ENCODE data around the gene ARAP2.

Gene ARAP2

DNA sequence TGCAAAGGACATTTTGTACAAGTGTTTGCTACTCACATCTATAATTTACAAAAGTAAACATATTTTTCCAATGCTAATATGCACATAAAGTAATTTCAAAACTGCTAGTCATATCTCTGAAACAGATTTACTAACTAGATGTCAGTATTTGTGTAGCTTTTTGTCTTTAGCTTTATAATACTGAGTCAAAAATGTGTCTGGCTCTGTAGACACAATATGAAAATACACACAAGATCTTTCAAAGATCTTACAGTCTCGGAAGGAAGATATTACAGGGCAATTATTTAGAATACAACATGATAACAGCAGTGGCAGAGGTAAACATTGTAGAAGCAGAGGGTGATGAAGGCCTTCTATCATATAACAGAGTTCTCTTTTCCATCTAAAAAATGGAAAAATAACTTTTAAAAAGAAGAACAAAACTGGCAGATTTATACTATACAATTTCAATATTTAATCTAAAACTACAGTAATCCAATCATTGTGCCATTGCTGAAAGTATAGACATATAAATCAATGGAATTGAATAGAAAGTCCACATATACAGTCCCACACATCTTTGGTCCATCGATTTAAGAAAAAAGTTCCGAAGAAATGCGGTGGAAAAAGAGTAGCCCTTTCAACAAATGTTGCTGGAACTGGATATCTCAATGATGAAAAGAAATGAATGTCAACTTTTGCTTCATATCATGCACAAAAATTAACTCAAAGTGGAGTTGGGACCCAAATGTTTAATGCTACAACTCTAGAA is 29.4 kb downstream of the ARAP2 start:
- Histone ChIP-seq H3K4me3 (ENCODE audit: insufficient read depth, low read length, poor library complexity, severe bottlenecking) (no peak overlapping the region), H2AFZ (ENCODE audit: low read depth, low read length, severe bottlenecking) (no peak overlapping the region), H3K9me3 (ENCODE audit: insufficient read depth, low read length) (no peaks in the 10 kb centered on the region), H3K9me2 (replicated peaks; ENCODE audit: insufficient read depth, low read length) (no peaks in the 10 kb centered on the region), H3F3A (ENCODE audit: insufficient read depth) (no peaks in the 10 kb centered on the region), H3K4me2 (ENCODE audit: low read depth, low read length, poor library complexity, severe bottlenecking) (no peak overlapping the region), H3K36me3 (ENCODE audit: low read length) (no peaks in the 10 kb centered on the region), H4K20me1 (ENCODE audit: low read depth, low read length) (no peaks in the 10 kb centered on the region), H3K27me3 (ENCODE audit: low read length) (no peaks in the 10 kb centered on the region), H3K9ac (ENCODE audit: low read length) (no peak overlapping the region), H3K79me2 (ENCODE audit: insufficient read depth, low read length) (no peaks in the 10 kb centered on the region), H3K27ac (ENCODE audit: low read depth, low read length) (no peak overlapping the region)
- TF ChIP-seq CTCF (IDR thresholded peaks at IDR 0.05; ENCODE audit: insufficient read depth, low read length, poor library complexity, severe bottlenecking): no peak
- TF ChIP-seq EZH2phosphoT487 (conservative IDR thresholded peaks at IDR 0.05; ENCODE audit: low read length): no peak

GRCh38 chr4:36213977-36214376 is 30.3 kb downstream of the ARAP2 start:
- no peak overlapping the region for H3K4me3 ChIP-seq (ENCODE audit: insufficient read depth, low read length, poor library complexity, severe bottlenecking)
- no peak for TF ChIP-seq CTCF (IDR thresholded peaks at IDR 0.05; ENCODE audit: insufficient read depth, low read length, poor library complexity, severe bottlenecking)
- no peak for TF ChIP-seq EZH2phosphoT487 (conservative IDR thresholded peaks at IDR 0.05; ENCODE audit: low read length)
- no peak overlapping the region for H3K4me2 ChIP-seq (ENCODE audit: low read depth, low read length, poor library complexity, severe bottlenecking)
- H3F3A ChIP-seq (ENCODE audit: insufficient read depth): no peaks in the 10 kb centered on the region
- no peaks in the 10 kb centered on the region for H3K9me3 ChIP-seq (ENCODE audit: insufficient read depth, low read length)
- H3K36me3 ChIP-seq (ENCODE audit: low read length): no peaks in the 10 kb centered on the region
- no peaks in the 10 kb centered on the region for H4K20me1 ChIP-seq (ENCODE audit: low read depth, low read length)
- H3K9me2 ChIP-seq (replicated peaks; ENCODE audit: insufficient read depth, low read length): no peaks in the 10 kb centered on the region
- H3K9ac ChIP-seq (ENCODE audit: low read length): no peak overlapping the region
- H2AFZ ChIP-seq (ENCODE audit: low read depth, low read length, severe bottlenecking): no peak overlapping the region
- H3K27ac ChIP-seq (ENCODE audit: low read depth, low read length): no peak overlapping the region
- no peaks in the 10 kb centered on the region for H3K79me2 ChIP-seq (ENCODE audit: insufficient read depth, low read length)
- H3K27me3 ChIP-seq (ENCODE audit: low read length): no peaks in the 10 kb centered on the region

GRCh38 chr4:36211084-36211483 is 33.2 kb downstream of the ARAP2 start:
- Histone ChIP-seq H3K79me2 (ENCODE audit: insufficient read depth, low read length) (no peaks in the 10 kb centered on the region), H3K4me3 (ENCODE audit: insufficient read depth, low read length, poor library complexity, severe bottlenecking) (no peak overlapping the region), H3K9me2 (replicated peaks; ENCODE audit: insufficient read depth, low read length) (no peaks in the 10 kb centered on the region), H2AFZ (ENCODE audit: low read depth, low read length, severe bottlenecking) (no peak overlapping the region), H3K27me3 (ENCODE audit: low read length) (no peaks in the 10 kb centered on the region), H4K20me1 (ENCODE audit: low read depth, low read length) (no peaks in the 10 kb centered on the region), H3K9ac (ENCODE audit: low read length) (no peak overlapping the region), H3F3A (ENCODE audit: insufficient read depth) (no peaks in the 10 kb centered on the region), H3K27ac (ENCODE audit: low read depth, low read length) (no peak overlapping the region), H3K4me2 (ENCODE audit: low read depth, low read length, poor library complexity, severe bottlenecking) (no peak overlapping the region), H3K9me3 (ENCODE audit: insufficient read depth, low read length) (no peaks in the 10 kb centered on the region), H3K36me3 (ENCODE audit: low read length) (no peaks in the 10 kb centered on the region)
- no peak for TF ChIP-seq CTCF (IDR thresholded peaks at IDR 0.05; ENCODE audit: insufficient read depth, low read length, poor library complexity, severe bottlenecking)
- TF ChIP-seq EZH2phosphoT487 (conservative IDR thresholded peaks at IDR 0.05; ENCODE audit: low read length): no peak

Data from SU-DHL-6 (cell line).